K562 (cell line): Measurements from ENCODE around the gene RNF126. TPM values are rescaled to one million over a fixed set of nuclear protein-coding genes. Genes with fewer than 3 reads are reported as not detected.
"Not testable (repeated sequence)": the region's sequence is repeated elsewhere in the genome, so short reads cannot be mapped to it uniquely, and the experiment has no call there.

Experiments used
- ATAC-seq: fragments of 200-7000 bp; cut with Tn5 transposase; 3 replicates; pipeline ENCODE4 v1.9.1; 2020; ENCODE audit warnings: moderate library complexity
- BruUV-seq: library from RNA; stranded (reverse); fragments of 400-500 nt; replicated peaks from 2 replicates; lab custom pipeline; 2021; lab: Mats Ljungman, UMichigan
- CTCF ChIA-PET: fragments of 300-600 bp; formaldehyde crosslinking; extraction: SDS; loops from one replicate; lab custom pipeline; 2021; ENCODE audit warnings: low intra/inter-chr PET ratio; lab: Yijun Ruan, JAX
- POLR2A ChIA-PET: fragments of 300-600, 350-650 bp; sonication (Branson Sonifier 250); formaldehyde crosslinking; extraction: SDS; loops from one replicate; lab custom pipeline; 2021; ENCODE audit warnings: antibody characterized with exemption, inconsistent platforms; lab: Yijun Ruan, JAX
- DNase-seq, 4 experiments: peaks; one replicate each; pipeline versions ENCODE4 v3.0.0 to v3.0.0-alpha.2; 2011 to 2018; ENCODE audit warnings: low spot score in 3 of 4, mixed read lengths in 3 of 4; ENCODE audit errors: extremely low read depth in 1 of 4
- FAIRE-seq: peaks from 2 replicates; lab custom pipeline; 2011; peaks lifted over from hg19 to GRCh38; lab: Jason Lieb, UNC
- H2AFZ ChIP-seq: 2 replicates; pipeline ENCODE4 v1.6.0; 2011; ENCODE audit warnings: low read depth, low read length, control low read depth, inconsistent platforms
- H3K27ac ChIP-seq: fragments of 200-600 bp; 3 replicates; pipeline ENCODE4 v1.8.0; 2011; ENCODE audit warnings: low read depth, mild to moderate bottlenecking, control low read depth, inconsistent platforms, low read length, moderate library complexity, mixed read lengths; ENCODE audit errors: extremely low read depth
- H3K27me3 ChIP-seq, 2 experiments: fragments of 300-600 bp in 1 of 2; 2 replicates in 1 of 2; 3 replicates in 1 of 2; pipeline versions ENCODE4 v1.6.0 to v1.8.0; 2011; ENCODE audit warnings: inconsistent platforms in 2 of 2, low read length in 2 of 2, mild to moderate bottlenecking in 1 of 2, mixed read lengths in 1 of 2, moderate library complexity in 1 of 2; ENCODE audit not compliant: control insufficient read depth in 2 of 2, insufficient read depth in 2 of 2
- H3K36me3 ChIP-seq: fragments of 300-600 bp; 3 replicates; pipeline ENCODE4 v1.8.0; 2011; ENCODE audit warnings: mild to moderate bottlenecking, low read length, inconsistent platforms; ENCODE audit not compliant: control insufficient read depth, insufficient read depth
- H3K4me1 ChIP-seq, 2 experiments: fragments of 200-600 bp in 1 of 2; replicated peaks in 1 of 2; 2 replicates in 1 of 2; 3 replicates in 1 of 2; pipeline versions ENCODE4 v1.5.1 to v1.8.0; 2011; ENCODE audit warnings: inconsistent platforms in 2 of 2, low read length in 2 of 2, mild to moderate bottlenecking in 1 of 2, mixed read lengths in 1 of 2, moderate library complexity in 1 of 2; ENCODE audit not compliant: control insufficient read depth in 2 of 2, insufficient read depth in 2 of 2
- H3K4me2 ChIP-seq: 2 replicates; pipeline ENCODE4 v1.6.1; 2011; ENCODE audit warnings: low read length, control low read depth, inconsistent platforms, mixed read lengths; ENCODE audit not compliant: insufficient read depth
- H3K4me3 ChIP-seq: fragments of 200-600 bp; sonication (generic), shearing (Covaris generic); 2 replicates; pipeline ENCODE4 v1.5.1; 2016; ENCODE audit warnings: control low read depth, inconsistent platforms
- H3K79me2 ChIP-seq: fragments of 200-600 bp; 3 replicates; pipeline ENCODE4 v1.8.0; 2011; ENCODE audit warnings: low read length, inconsistent platforms; ENCODE audit not compliant: control insufficient read depth, insufficient read depth
- H3K9ac ChIP-seq, 2 experiments: 2 replicates each; pipeline versions ENCODE4 v1.6.0 to v1.6.1; 2011; ENCODE audit warnings: low read depth in 2 of 2, low read length in 2 of 2, control low read depth in 1 of 2, inconsistent platforms in 1 of 2, mild to moderate bottlenecking in 1 of 2, mixed read lengths in 1 of 2; ENCODE audit not compliant: insufficient read depth in 1 of 2
- H3K9me1 ChIP-seq: one replicate; pipeline ENCODE4 v1.6.0; 2011; ENCODE audit warnings: inconsistent platforms, mild to moderate bottlenecking, low read length, moderate library complexity; ENCODE audit not compliant: control insufficient read depth, insufficient read depth
- H3K9me3 ChIP-seq: replicated peaks from 2 replicates; pipeline ENCODE4 v1.5.1; 2011; ENCODE audit warnings: low read depth, low read length, inconsistent platforms; ENCODE audit not compliant: control insufficient read depth, insufficient read depth
- H4K20me1 ChIP-seq: replicated peaks from 2 replicates; pipeline ENCODE4 v1.6.1; 2011; ENCODE audit warnings: low read length, inconsistent platforms, mixed read lengths; ENCODE audit not compliant: control insufficient read depth, insufficient read depth
- ARID1B ChIP-seq: fragments of 450-650 bp; IDR thresholded peaks from 2 replicates; pipeline ENCODE4 v1.6.1; 2016; ENCODE audit warnings: antibody characterized with exemption, mild to moderate bottlenecking, inconsistent platforms
- ATF3 ChIP-seq, 2 experiments: fragments of 450-650 bp in 1 of 2; sonication (generic) in 1 of 2; formaldehyde crosslinking in 1 of 2; IDR thresholded peaks in 1 of 2; conservative IDR thresholded peaks in 1 of 2; 2 replicates each; pipeline versions ENCODE4 v1.6.1 to v1.8.1; 2016 to 2023; ENCODE audit warnings: mild to moderate bottlenecking in 2 of 2, moderate library complexity in 2 of 2, inconsistent platforms in 1 of 2, missing genetic modification reagents in 1 of 2
- CBFA2T2 ChIP-seq: fragments of 450-650 bp; conservative IDR thresholded peaks from 2 replicates; pipeline ENCODE4 v1.6.1; 2017; ENCODE audit warnings: mild to moderate bottlenecking
- CBFA2T3 ChIP-seq: fragments of 450-650 bp; IDR thresholded peaks from 2 replicates; pipeline ENCODE4 v1.6.1; 2017
- DPF2 ChIP-seq: fragments of 450-650 bp; IDR thresholded peaks from 2 replicates; pipeline ENCODE4 v1.6.1; 2016
- FOSL1 ChIP-seq: fragments of 200-800 bp; sonication (Bioruptor generic); conservative IDR thresholded peaks from 2 replicates; pipeline ENCODE4 v1.6.1; 2016; ENCODE audit warnings: missing genetic modification characterization, missing compliant biosample characterization
- KDM1A ChIP-seq, 2 experiments: fragments of 450-650 bp; IDR thresholded peaks; 2 replicates each; pipeline ENCODE4 v1.6.1; 2016; ENCODE audit warnings: mild to moderate bottlenecking in 2 of 2
- MTA2 ChIP-seq: fragments of 450-650 bp; IDR thresholded peaks from 2 replicates; pipeline ENCODE4 v1.6.1; 2016; ENCODE audit warnings: low read depth
- NFIC ChIP-seq: fragments of 450-650 bp; IDR thresholded peaks from 2 replicates; pipeline ENCODE4 v1.6.1; 2017; ENCODE audit warnings: mild to moderate bottlenecking, inconsistent platforms
- SMARCA4 ChIP-seq: fragments of 450-650 bp; IDR thresholded peaks from 2 replicates; pipeline ENCODE4 v1.6.1; 2016
- SMARCE1 ChIP-seq: fragments of 450-650 bp; IDR thresholded peaks from 2 replicates; pipeline ENCODE4 v1.7.1; 2016; ENCODE audit warnings: mild to moderate bottlenecking
- TAL1 ChIP-seq: fragments of 450-650 bp; IDR thresholded peaks from 2 replicates; pipeline ENCODE4 v1.6.1; 2016; ENCODE audit warnings: mild to moderate bottlenecking
- TCF3 ChIP-seq: sonication (generic); formaldehyde crosslinking; IDR thresholded peaks from 2 replicates; pipeline ENCODE4 v1.4.0; 2020; ENCODE audit warnings: mild to moderate bottlenecking, missing genetic modification reagents
- TRIM24 ChIP-seq, 2 experiments: fragments of 450-650 bp; IDR thresholded peaks; 2 replicates each; pipeline ENCODE4 v1.6.1; 2016
- WGBS: fragments of 100-300 bp; shearing (Covaris generic); methylation state at CpG from one replicate; pipeline ENCODE4 v1.1.6; 2016; ENCODE audit warnings: low coverage, mixed read lengths; ENCODE audit not compliant: insufficient coverage; ENCODE audit errors: missing lambda C conversion rate; 5-methylcytosine and 5-hydroxymethylcytosine counted together
- in situ Hi-C: fragments of 300-500 bp; cut with MboI; formaldehyde crosslinking; loops from 4 replicates; pipeline ENCODE4 v1.15.0; 2018; ENCODE audit warnings: inconsistent platforms, mixed read lengths
- intact Hi-C: fragments of 100-400 bp; cut with micrococcal nuclease; formaldehyde crosslinking; loops from 2 replicates; pipeline ENCODE4 v1.14.2; 2022
- polyA plus RNA-seq, 8 experiments: library from polyadenylated mRNA; depleted of rRNA in 4 of 8; stranded (reverse) in 5 of 8; unstranded in 3 of 8; fragments of >200 nt; fragmentation: Nextera tagmentation in 2 of 8; fragmentation: Illumina TruSeq in 1 of 8; extraction: Ambion mirVana in 2 of 8; extraction: Trizol in 1 of 8; gene quantifications; 2 replicates each; pipeline versions ENCODE4 v1.2.1 to v1.2.3, GENCODE V29; 2011 to 2014; ENCODE audit warnings: inconsistent platforms in 1 of 8, missing spikeins in 1 of 8
- total RNA-seq, 7 experiments: library from RNA; depleted of rRNA in 6 of 7; stranded (reverse); fragments of >200 nt in 6 of 7; fragmentation: Illumina TruSeq in 2 of 7; extraction: Trizol in 2 of 7; gene quantifications; 2 replicates each; pipeline versions ENCODE4 v1.2.1 to v1.2.3, GENCODE V29; 2011 to 2021; ENCODE audit warnings: low replicate concordance in 1 of 7

RNF126 gene
- total and polyA plus RNA-seq, 9 of the 15 experiments (the other 6 are each of a cell fraction or from before 2014, with no cell fraction given) = 0.27 to 101 (median 12.3) TPM

- peaks cover 10 to 37% of the 10 kb centered on the region in 2 experiments; a peak in 4 of 5 replicates for H3K4me1 ChIP-seq
- in situ Hi-C loops; H3K9me3 ChIP-seq; CTCF ChIA-PET; H4K20me1 ChIP-seq; intact Hi-C loops; H3K27me3 ChIP-seq; H3K27ac ChIP-seq; H3K4me3 ChIP-seq; H3K9me1 ChIP-seq; H3K79me2 ChIP-seq; ATAC-seq; BruUV-seq; H2AFZ ChIP-seq; H3K36me3 ChIP-seq; H3K9ac ChIP-seq; H3K4me2 ChIP-seq; TF ChIP-seq ATF3 (CRISPR knock-in tag; conservative IDR thresholded peaks at IDR 0.05): not testable (repeated sequence)
- TF ChIP-seq TAL1 = peak; percentile 65; the same call in 1 of the 2 replicates
- TF ChIP-seq SMARCA4 = 0 out of 2 replicates have a peak, but pooled peaks have one; percentile 42
- TF ChIP-seq MTA2 = 0 out of 2 replicates have a peak, but pooled peaks have one; percentile 23
- TF ChIP-seq ARID1B = peak; percentile 80
- TF ChIP-seq CBFA2T3 = peak; percentile 85
- TF ChIP-seq ATF3 (IDR thresholded peaks at IDR 0.05) = peak; percentile 67
- TF ChIP-seq FOSL1 (tag) = peak; percentile 58
- peak; percentile 53 to 74; a peak in 3 of 4 replicates for TF ChIP-seq KDM1A (IDR thresholded peaks at IDR 0.05)
- TF ChIP-seq NFIC = 0 out of 2 replicates have a peak, but pooled peaks have one; percentile 6
- peak; percentile 43; the same call in 1 of the 2 replicates for TF ChIP-seq SMARCE1
- TF ChIP-seq DPF2 = peak; percentile 72
- peak; percentile 25 to 42; a peak in 1 of 4 replicates for TF ChIP-seq TRIM24 (IDR thresholded peaks at IDR 0.05)
- peak; percentile 69 for TF ChIP-seq CBFA2T2
- peak; percentile 62 for TF ChIP-seq TCF3 (CRISPR knock-in tag)
- 31% methylated on average over 14 of the region's 15 CpGs for WGBS
- FAIRE-seq (peak; percentile 15), DNase-seq (peak in 1 of 4 experiments; percentile 50)
- POLR2A ChIA-PET = interaction anchor here (1.0 to 1.6 kb wide), 3 partner anchors 13 to 18 kb away, joined by 3 to 4 read pairs (median 3); no protein-coding TSS in a partner anchor
These were observed 35.5 kb upstream of the RNF126 start for GRCh38 chr19:698529-698928.
